Measurements from ENCODE around the gene ART3.

DNA sequence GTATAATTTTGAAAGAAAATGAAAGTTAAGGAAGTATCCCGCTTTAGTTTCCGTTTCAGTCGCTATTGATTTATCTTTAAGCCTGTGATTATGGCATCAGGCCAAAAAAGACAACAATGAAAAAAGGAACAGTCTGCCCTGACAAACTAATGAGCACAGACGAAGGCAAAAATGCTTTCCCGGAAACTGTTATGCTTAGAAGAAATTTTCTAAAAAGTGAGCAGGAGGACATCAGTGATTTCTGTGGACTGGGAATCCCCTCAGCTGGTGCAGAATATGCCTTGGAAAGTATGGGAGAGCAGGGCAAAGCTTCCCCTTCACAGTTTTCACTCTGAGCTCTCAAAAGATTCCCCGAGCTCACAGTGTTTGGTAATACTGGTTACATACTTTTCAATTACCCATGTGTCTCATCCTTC is 46.2 kb upstream of the ART3 start:
- TF ChIP-seq EZH2 (IDR thresholded peaks at IDR 0.05; ENCODE audit: borderline replicate concordance, insufficient read depth, low read length, poor library complexity, severe bottlenecking) (no peak), RAD21 (conservative IDR thresholded peaks at IDR 0.05) (no peak), CTCF (IDR thresholded peaks at IDR 0.05; ENCODE audit: poor library complexity, severe bottlenecking) (no peak), EP300 (conservative IDR thresholded peaks at IDR 0.05; ENCODE audit: poor library complexity, severe bottlenecking) (no peak)

Measured in neural cell (in vitro differentiated cells).